Neural cell (in vitro differentiated cells): Measurements from ENCODE around the gene TSTD1.

ENCODE experiments used
- EP300 ChIP-seq: fragments of 450-650 bp; conservative IDR thresholded peaks from 2 replicates; pipeline ENCODE4 v1.6.1; 2014; ENCODE audit warnings: antibody characterized with exemption, mild to moderate bottlenecking, moderate library complexity; ENCODE audit not compliant: poor library complexity, severe bottlenecking
- EZH2 ChIP-seq: fragments of 200-600, 300-800 bp; shearing (Covaris generic), sonication (generic); IDR thresholded peaks from 2 replicates; pipeline ENCODE4 v1.6.1; 2014; ENCODE audit warnings: antibody characterized with exemption, low read length, borderline replicate concordance, mild to moderate bottlenecking; ENCODE audit not compliant: insufficient read depth, poor library complexity, severe bottlenecking
- MXI1 ChIP-seq: fragments of 450-650 bp; conservative IDR thresholded peaks from 2 replicates; pipeline ENCODE4 v1.6.1; 2014; ENCODE audit warnings: antibody characterized with exemption, mild to moderate bottlenecking; ENCODE audit not compliant: poor library complexity, severe bottlenecking
- POLR2AphosphoS5 ChIP-seq: IDR thresholded peaks from 2 replicates; pipeline ENCODE4 v1.6.1; 2012
- RAD21 ChIP-seq: fragments of 450-650 bp; conservative IDR thresholded peaks from 2 replicates; pipeline ENCODE4 v1.6.1; 2014; ENCODE audit warnings: antibody characterized with exemption, mild to moderate bottlenecking, moderate library complexity
- SMC3 ChIP-seq: fragments of 450-650 bp; conservative IDR thresholded peaks from 2 replicates; pipeline ENCODE4 v1.6.1; 2014; ENCODE audit warnings: antibody characterized with exemption, mild to moderate bottlenecking, moderate library complexity; ENCODE audit not compliant: poor library complexity
- TF ChIP-seq, protein P1 (sequence below): fragments of 450-650 bp; IDR thresholded peaks from 2 replicates; pipeline ENCODE4 v1.5.1; 2014; ENCODE audit warnings: antibody characterized with exemption, mild to moderate bottlenecking, moderate library complexity; ENCODE audit not compliant: poor library complexity, severe bottlenecking
- TF ChIP-seq, protein P2 (sequence below): IDR thresholded peaks from 2 replicates; pipeline ENCODE4 v1.6.1; 2012; ENCODE audit warnings: borderline replicate concordance

DNA sequence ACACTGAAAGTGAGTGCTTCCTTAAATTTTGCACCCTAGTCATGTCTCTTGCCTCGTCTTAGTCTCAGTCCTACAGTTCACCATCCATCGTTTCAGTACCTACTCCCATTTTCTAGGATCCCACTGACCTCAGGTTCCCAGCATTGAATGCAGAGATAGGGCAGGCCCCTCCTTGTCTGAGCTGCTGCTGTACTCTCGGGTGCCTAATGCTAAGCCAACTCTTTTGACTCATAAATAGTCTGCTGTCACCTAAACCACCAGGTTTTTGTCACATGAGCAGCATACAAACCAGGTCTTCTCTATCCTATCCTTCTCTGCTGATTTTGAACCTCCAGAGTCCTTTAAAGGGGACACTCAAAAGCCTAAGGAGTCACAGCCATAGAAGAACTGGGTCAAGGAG, 27.9 kb upstream of the TSTD1 start:
- TF ChIP-seq, protein P1, sequence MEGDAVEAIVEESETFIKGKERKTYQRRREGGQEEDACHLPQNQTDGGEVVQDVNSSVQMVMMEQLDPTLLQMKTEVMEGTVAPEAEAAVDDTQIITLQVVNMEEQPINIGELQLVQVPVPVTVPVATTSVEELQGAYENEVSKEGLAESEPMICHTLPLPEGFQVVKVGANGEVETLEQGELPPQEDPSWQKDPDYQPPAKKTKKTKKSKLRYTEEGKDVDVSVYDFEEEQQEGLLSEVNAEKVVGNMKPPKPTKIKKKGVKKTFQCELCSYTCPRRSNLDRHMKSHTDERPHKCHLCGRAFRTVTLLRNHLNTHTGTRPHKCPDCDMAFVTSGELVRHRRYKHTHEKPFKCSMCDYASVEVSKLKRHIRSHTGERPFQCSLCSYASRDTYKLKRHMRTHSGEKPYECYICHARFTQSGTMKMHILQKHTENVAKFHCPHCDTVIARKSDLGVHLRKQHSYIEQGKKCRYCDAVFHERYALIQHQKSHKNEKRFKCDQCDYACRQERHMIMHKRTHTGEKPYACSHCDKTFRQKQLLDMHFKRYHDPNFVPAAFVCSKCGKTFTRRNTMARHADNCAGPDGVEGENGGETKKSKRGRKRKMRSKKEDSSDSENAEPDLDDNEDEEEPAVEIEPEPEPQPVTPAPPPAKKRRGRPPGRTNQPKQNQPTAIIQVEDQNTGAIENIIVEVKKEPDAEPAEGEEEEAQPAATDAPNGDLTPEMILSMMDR: no peak
- no peak for TF ChIP-seq EZH2
- TF ChIP-seq POLR2AphosphoS5: no peak
- TF ChIP-seq RAD21: no peak
- TF ChIP-seq MXI1: no peak
- no peak for TF ChIP-seq SMC3
- TF ChIP-seq, protein P2, sequence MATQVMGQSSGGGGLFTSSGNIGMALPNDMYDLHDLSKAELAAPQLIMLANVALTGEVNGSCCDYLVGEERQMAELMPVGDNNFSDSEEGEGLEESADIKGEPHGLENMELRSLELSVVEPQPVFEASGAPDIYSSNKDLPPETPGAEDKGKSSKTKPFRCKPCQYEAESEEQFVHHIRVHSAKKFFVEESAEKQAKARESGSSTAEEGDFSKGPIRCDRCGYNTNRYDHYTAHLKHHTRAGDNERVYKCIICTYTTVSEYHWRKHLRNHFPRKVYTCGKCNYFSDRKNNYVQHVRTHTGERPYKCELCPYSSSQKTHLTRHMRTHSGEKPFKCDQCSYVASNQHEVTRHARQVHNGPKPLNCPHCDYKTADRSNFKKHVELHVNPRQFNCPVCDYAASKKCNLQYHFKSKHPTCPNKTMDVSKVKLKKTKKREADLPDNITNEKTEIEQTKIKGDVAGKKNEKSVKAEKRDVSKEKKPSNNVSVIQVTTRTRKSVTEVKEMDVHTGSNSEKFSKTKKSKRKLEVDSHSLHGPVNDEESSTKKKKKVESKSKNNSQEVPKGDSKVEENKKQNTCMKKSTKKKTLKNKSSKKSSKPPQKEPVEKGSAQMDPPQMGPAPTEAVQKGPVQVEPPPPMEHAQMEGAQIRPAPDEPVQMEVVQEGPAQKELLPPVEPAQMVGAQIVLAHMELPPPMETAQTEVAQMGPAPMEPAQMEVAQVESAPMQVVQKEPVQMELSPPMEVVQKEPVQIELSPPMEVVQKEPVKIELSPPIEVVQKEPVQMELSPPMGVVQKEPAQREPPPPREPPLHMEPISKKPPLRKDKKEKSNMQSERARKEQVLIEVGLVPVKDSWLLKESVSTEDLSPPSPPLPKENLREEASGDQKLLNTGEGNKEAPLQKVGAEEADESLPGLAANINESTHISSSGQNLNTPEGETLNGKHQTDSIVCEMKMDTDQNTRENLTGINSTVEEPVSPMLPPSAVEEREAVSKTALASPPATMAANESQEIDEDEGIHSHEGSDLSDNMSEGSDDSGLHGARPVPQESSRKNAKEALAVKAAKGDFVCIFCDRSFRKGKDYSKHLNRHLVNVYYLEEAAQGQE: no peak
- no peak for TF ChIP-seq EP300
